GM23248 (cell line): ENCODE results near the gene EBF3.

ENCODE experiments used
- EZH2 ChIP-seq: fragments of 200-600 bp; sonication (generic); IDR thresholded peaks from 2 replicates; pipeline ENCODE4 v1.6.1; 2018; ENCODE audit warnings: antibody characterized with exemption, mild to moderate bottlenecking; ENCODE audit not compliant: insufficient read depth, poor library complexity, severe bottlenecking
- EZH2phosphoT487 ChIP-seq: fragments of 200-600 bp; sonication (generic); IDR thresholded peaks from 2 replicates; pipeline ENCODE4 v1.6.1; 2018; ENCODE audit warnings: antibody characterized with exemption, moderate library complexity, mild to moderate bottlenecking, low read depth; ENCODE audit not compliant: insufficient read depth

- TF ChIP-seq EZH2phosphoT487 = no peak
- no peak for TF ChIP-seq EZH2
Observed at GRCh38 chr10:129924375-129925085, 39.5 kb downstream of the EBF3 start.
